Measurements from ENCODE around the gene LRMDA. TPM values are rescaled to one million over a fixed set of nuclear protein-coding genes. Genes with fewer than 3 reads are reported as not detected.

The LRMDA gene
- total RNA-seq, 1 experiment from 2014 or later: 4.8 TPM

GRCh38 chr10:76488602-76489001 lies 1057.2 kb downstream of the LRMDA start (continued):
- TF ChIP-seq YY1 (IDR thresholded peaks at IDR 0.05; ENCODE audit: extremely low read depth, insufficient replicate concordance, low read depth, low read length) (no peak), CTCF (IDR thresholded peaks at IDR 0.05 in 2 of 3, conservative IDR thresholded peaks at IDR 0.05 in 1 of 3; ENCODE audit: borderline replicate concordance in 1 of 3, insufficient read depth in 1 of 3, low read depth in 2 of 3, low read length in 2 of 3) (no peak), EGR1 (IDR thresholded peaks at IDR 0.05; ENCODE audit: low read depth) (no peak)

GRCh38 chr10:76491216-76491615 lies 1059.8 kb downstream of the LRMDA start:
- Histone ChIP-seq H4K20me1 (ENCODE audit: insufficient read depth) (no peaks in the 10 kb centered on the region), H3K27ac (ENCODE audit: low read depth, low read length) (no peak overlapping the region), H2AFZ (ENCODE audit: low read depth, low read length, poor library complexity, severe bottlenecking) (no peak overlapping the region), H3K27me3 (ENCODE audit: insufficient read depth, low read length) (no peaks in the 10 kb centered on the region), H3K4me3 (replicated peaks in 1 of 2; ENCODE audit: low read depth in 1 of 2, low read length in 2 of 2) (no peak overlapping the region), H3K9me3 (ENCODE audit: control insufficient read depth in 1 of 2, insufficient read depth in 1 of 2, low read depth in 1 of 2, low read length in 2 of 2) (0 out of 4 replicates have a peak, but pooled peaks cover 0 to 5% of the 10 kb centered on the region in 2 experiments), H3K4me2 (ENCODE audit: low read length) (no peak overlapping the region), H3K36me3 (ENCODE audit: control insufficient read depth in 1 of 2, insufficient read depth in 2 of 2, low read length in 2 of 2) (no peaks in the 10 kb centered on the region), H3K4me1 (ENCODE audit: control insufficient read depth in 1 of 2, insufficient read depth in 2 of 2, low read length in 2 of 2) (no peaks in the 10 kb centered on the region), H3K79me2 (ENCODE audit: insufficient read depth, low read length) (no peaks in the 10 kb centered on the region), H3K9me2 (ENCODE audit: insufficient read depth) (no peaks in the 10 kb centered on the region), H3K9ac (ENCODE audit: low read length) (no peak overlapping the region)
- DNase-seq (ENCODE audit: low read depth, low spot score): no peak
- ChIA-PET POLR2A (no interaction called here), RAD21 (ENCODE audit: low non-redundant PET in 1 of 2, low total read pairs in 2 of 2, uncharacterized antibody in 2 of 2, unreplicated experiment in 2 of 2) (no interaction called here), CTCF (no interaction called here)
- ATAC-seq: no peak
- no TSS peak for BruUV-seq (replicated peaks)
- intact Hi-C loops (cut with micrococcal nuclease): no loop called here
- TF ChIP-seq JUND (IDR thresholded peaks at IDR 0.05) (no peak), EZH2 (IDR thresholded peaks at IDR 0.05) (no peak), REST (IDR thresholded peaks at IDR 0.05; ENCODE audit: low read depth) (no peak), MAX (IDR thresholded peaks at IDR 0.05) (no peak), YY1 (IDR thresholded peaks at IDR 0.05; ENCODE audit: extremely low read depth, insufficient replicate concordance, low read depth, low read length) (no peak), POLR2AphosphoS5 (IDR thresholded peaks at IDR 0.05; ENCODE audit: low read depth, low read length) (no peak), ATF3 (IDR thresholded peaks at IDR 0.05) (no peak), ZNF274 (IDR thresholded peaks at IDR 0.05; ENCODE audit: low read depth, low read length) (no peak), SRF (IDR thresholded peaks at IDR 0.05; ENCODE audit: low read depth) (no peak), CEBPB (IDR thresholded peaks at IDR 0.05; ENCODE audit: low read depth) (no peak), RAD21 (IDR thresholded peaks at IDR 0.05; ENCODE audit: low read depth) (no peak), SP1 (IDR thresholded peaks at IDR 0.05; ENCODE audit: low read depth) (no peak), EZH2phosphoT487 (IDR thresholded peaks at IDR 0.05; ENCODE audit: borderline replicate concordance) (no peak), SIN3A (IDR thresholded peaks at IDR 0.05; ENCODE audit: low read depth) (no peak), CBX3 (IDR thresholded peaks at IDR 0.05; ENCODE audit: low read depth) (no peak), ELF1 (IDR thresholded peaks at IDR 0.05; ENCODE audit: borderline replicate concordance, low read depth) (no peak), FOSL1 (IDR thresholded peaks at IDR 0.05; ENCODE audit: low read depth) (no peak), ZFX (IDR thresholded peaks at IDR 0.05) (no peak), TCF7L2 (IDR thresholded peaks at IDR 0.05; ENCODE audit: borderline replicate concordance, extremely low read depth, insufficient read depth, insufficient read length) (no peak)

Data from HCT116 (cell line).